A673 (cell line): ENCODE measurements around the gene MTERF4.

Experiments
- EZH2 ChIP-seq: fragments of 200-600 bp; sonication (generic); IDR thresholded peaks from 2 replicates; pipeline ENCODE4 v1.6.1; 2017; ENCODE audit warnings: borderline replicate concordance, low read depth, mild to moderate bottlenecking, mixed read lengths, antibody characterized with exemption, low read length; ENCODE audit not compliant: poor library complexity, severe bottlenecking
- TF ChIP-seq, protein P1 (sequence below): fragments of 300-800, 200-600 bp; sonication (generic); conservative IDR thresholded peaks from 2 replicates; pipeline ENCODE4 v1.5.1; 2017; ENCODE audit warnings: low read depth, mild to moderate bottlenecking, antibody characterized with exemption, low read length, moderate library complexity, mixed read lengths

- TF ChIP-seq, protein P1, sequence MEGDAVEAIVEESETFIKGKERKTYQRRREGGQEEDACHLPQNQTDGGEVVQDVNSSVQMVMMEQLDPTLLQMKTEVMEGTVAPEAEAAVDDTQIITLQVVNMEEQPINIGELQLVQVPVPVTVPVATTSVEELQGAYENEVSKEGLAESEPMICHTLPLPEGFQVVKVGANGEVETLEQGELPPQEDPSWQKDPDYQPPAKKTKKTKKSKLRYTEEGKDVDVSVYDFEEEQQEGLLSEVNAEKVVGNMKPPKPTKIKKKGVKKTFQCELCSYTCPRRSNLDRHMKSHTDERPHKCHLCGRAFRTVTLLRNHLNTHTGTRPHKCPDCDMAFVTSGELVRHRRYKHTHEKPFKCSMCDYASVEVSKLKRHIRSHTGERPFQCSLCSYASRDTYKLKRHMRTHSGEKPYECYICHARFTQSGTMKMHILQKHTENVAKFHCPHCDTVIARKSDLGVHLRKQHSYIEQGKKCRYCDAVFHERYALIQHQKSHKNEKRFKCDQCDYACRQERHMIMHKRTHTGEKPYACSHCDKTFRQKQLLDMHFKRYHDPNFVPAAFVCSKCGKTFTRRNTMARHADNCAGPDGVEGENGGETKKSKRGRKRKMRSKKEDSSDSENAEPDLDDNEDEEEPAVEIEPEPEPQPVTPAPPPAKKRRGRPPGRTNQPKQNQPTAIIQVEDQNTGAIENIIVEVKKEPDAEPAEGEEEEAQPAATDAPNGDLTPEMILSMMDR = no peak
- no peak for TF ChIP-seq EZH2
These were observed 3.6 kb upstream of the MTERF4 start for GRCh38 chr2:241105641-241106040.
